ENCODE data around the gene PDCD7. TPM values are rescaled to one million over a fixed set of nuclear protein-coding genes. Genes with fewer than 3 reads are reported as not detected.

PDCD7 gene
- total RNA-seq, 1 experiment from 2014 or later, result 31.6 TPM

DNA sequence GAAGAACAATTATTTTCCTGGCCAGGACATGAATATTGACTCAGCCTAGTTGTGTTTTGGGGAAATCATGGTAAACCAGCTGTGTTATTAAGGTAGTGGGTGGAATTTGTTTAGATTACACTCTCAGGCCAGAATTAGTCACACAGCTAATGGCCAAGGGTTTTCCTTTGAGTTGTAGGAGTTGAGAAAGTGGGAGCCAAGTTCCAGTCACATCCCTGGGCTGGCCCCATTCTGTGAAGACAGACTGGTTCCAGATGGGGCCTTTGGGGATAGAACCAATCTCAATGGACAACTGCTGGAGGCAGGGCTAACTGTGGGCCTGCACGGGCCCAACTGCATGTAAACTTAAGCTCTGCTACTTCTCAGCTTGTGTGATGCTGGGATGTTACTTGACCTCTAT is 64.4 kb downstream of the PDCD7 start:
- Histone ChIP-seq H3K9me3 (ENCODE audit: control insufficient read depth in 1 of 2, insufficient read depth in 1 of 2, low read depth in 1 of 2, low read length in 2 of 2) (no peaks in the 10 kb centered on the region), H3K4me1 (ENCODE audit: control insufficient read depth in 1 of 2, insufficient read depth in 2 of 2, low read length in 2 of 2) (no peaks in the 10 kb centered on the region), H3K9ac (ENCODE audit: low read length) (no peak overlapping the region), H2AFZ (ENCODE audit: low read depth, low read length, poor library complexity, severe bottlenecking) (no peak overlapping the region), H3K27ac (ENCODE audit: low read depth, low read length) (no peak overlapping the region), H3K27me3 (ENCODE audit: insufficient read depth, low read length) (no peaks in the 10 kb centered on the region), H3K4me3 (replicated peaks in 1 of 2; ENCODE audit: low read depth in 1 of 2, low read length in 2 of 2) (no peak overlapping the region), H3K79me2 (ENCODE audit: insufficient read depth, low read length) (no peaks in the 10 kb centered on the region), H3K9me2 (ENCODE audit: insufficient read depth) (no peaks in the 10 kb centered on the region), H3K4me2 (ENCODE audit: low read length) (no peak overlapping the region), H4K20me1 (ENCODE audit: insufficient read depth) (no peaks in the 10 kb centered on the region), H3K36me3 (ENCODE audit: control insufficient read depth in 1 of 2, insufficient read depth in 2 of 2, low read length in 2 of 2) (no peaks in the 10 kb centered on the region)
- DNase-seq (ENCODE audit: low read depth, low spot score), result no peak
- ChIA-PET POLR2A (no interaction called here), RAD21 (ENCODE audit: low non-redundant PET in 1 of 2, low total read pairs in 2 of 2, uncharacterized antibody in 2 of 2, unreplicated experiment in 2 of 2) (no interaction called here), CTCF (interaction anchor here (0.8 kb wide), 1 partner anchor 15 kb away, joined by 4 read pairs; no protein-coding TSS in a partner anchor)
- no TSS peak for BruUV-seq (replicated peaks)
- intact Hi-C loops (cut with micrococcal nuclease), result no loop called here
- TF ChIP-seq EGR1 (IDR thresholded peaks at IDR 0.05; ENCODE audit: low read depth), result no peak
- no peak for TF ChIP-seq MAX (IDR thresholded peaks at IDR 0.05)
- no peak for TF ChIP-seq POLR2A (IDR thresholded peaks at IDR 0.05; ENCODE audit: borderline replicate concordance, extremely low read depth, insufficient read depth, insufficient read length)
- no peak for TF ChIP-seq TCF7L2 (IDR thresholded peaks at IDR 0.05; ENCODE audit: borderline replicate concordance, extremely low read depth, insufficient read depth, insufficient read length)
- no peak for TF ChIP-seq YY1 (IDR thresholded peaks at IDR 0.05; ENCODE audit: extremely low read depth, insufficient replicate concordance, low read depth, low read length)
- TF ChIP-seq SIN3A (IDR thresholded peaks at IDR 0.05; ENCODE audit: low read depth), result no peak
- TF ChIP-seq EZH2 (IDR thresholded peaks at IDR 0.05), result no peak
- TF ChIP-seq ZFX (IDR thresholded peaks at IDR 0.05), result no peak
- TF ChIP-seq SRF (IDR thresholded peaks at IDR 0.05; ENCODE audit: low read depth), result no peak
- no peak for TF ChIP-seq JUND (IDR thresholded peaks at IDR 0.05)
- no peak for TF ChIP-seq FOSL1 (IDR thresholded peaks at IDR 0.05; ENCODE audit: low read depth)
- no peak for TF ChIP-seq ATF3 (IDR thresholded peaks at IDR 0.05)
- TF ChIP-seq CEBPB (IDR thresholded peaks at IDR 0.05; ENCODE audit: low read depth), result no peak
- no peak for TF ChIP-seq RAD21 (IDR thresholded peaks at IDR 0.05; ENCODE audit: low read depth)
- TF ChIP-seq, protein P1, sequence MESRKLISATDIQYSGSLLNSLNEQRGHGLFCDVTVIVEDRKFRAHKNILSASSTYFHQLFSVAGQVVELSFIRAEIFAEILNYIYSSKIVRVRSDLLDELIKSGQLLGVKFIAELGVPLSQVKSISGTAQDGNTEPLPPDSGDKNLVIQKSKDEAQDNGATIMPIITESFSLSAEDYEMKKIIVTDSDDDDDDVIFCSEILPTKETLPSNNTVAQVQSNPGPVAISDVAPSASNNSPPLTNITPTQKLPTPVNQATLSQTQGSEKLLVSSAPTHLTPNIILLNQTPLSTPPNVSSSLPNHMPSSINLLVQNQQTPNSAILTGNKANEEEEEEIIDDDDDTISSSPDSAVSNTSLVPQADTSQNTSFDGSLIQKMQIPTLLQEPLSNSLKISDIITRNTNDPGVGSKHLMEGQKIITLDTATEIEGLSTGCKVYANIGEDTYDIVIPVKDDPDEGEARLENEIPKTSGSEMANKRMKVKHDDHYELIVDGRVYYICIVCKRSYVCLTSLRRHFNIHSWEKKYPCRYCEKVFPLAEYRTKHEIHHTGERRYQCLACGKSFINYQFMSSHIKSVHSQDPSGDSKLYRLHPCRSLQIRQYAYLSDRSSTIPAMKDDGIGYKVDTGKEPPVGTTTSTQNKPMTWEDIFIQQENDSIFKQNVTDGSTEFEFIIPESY (IDR thresholded peaks at IDR 0.05; ENCODE audit: extremely low read depth, insufficient replicate concordance, low read length), result no peak
- TF ChIP-seq, protein P2, sequence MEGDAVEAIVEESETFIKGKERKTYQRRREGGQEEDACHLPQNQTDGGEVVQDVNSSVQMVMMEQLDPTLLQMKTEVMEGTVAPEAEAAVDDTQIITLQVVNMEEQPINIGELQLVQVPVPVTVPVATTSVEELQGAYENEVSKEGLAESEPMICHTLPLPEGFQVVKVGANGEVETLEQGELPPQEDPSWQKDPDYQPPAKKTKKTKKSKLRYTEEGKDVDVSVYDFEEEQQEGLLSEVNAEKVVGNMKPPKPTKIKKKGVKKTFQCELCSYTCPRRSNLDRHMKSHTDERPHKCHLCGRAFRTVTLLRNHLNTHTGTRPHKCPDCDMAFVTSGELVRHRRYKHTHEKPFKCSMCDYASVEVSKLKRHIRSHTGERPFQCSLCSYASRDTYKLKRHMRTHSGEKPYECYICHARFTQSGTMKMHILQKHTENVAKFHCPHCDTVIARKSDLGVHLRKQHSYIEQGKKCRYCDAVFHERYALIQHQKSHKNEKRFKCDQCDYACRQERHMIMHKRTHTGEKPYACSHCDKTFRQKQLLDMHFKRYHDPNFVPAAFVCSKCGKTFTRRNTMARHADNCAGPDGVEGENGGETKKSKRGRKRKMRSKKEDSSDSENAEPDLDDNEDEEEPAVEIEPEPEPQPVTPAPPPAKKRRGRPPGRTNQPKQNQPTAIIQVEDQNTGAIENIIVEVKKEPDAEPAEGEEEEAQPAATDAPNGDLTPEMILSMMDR (IDR thresholded peaks at IDR 0.05 in 2 of 3, conservative IDR thresholded peaks at IDR 0.05 in 1 of 3; ENCODE audit: borderline replicate concordance in 1 of 3, insufficient read depth in 1 of 3, low read depth in 2 of 3, low read length in 2 of 3), result no peak
- no peak for TF ChIP-seq ZNF274 (IDR thresholded peaks at IDR 0.05; ENCODE audit: low read depth, low read length)
- no peak for TF ChIP-seq CBX3 (IDR thresholded peaks at IDR 0.05; ENCODE audit: low read depth)
- no peak for TF ChIP-seq EZH2phosphoT487 (IDR thresholded peaks at IDR 0.05; ENCODE audit: borderline replicate concordance)
- TF ChIP-seq SP1 (IDR thresholded peaks at IDR 0.05; ENCODE audit: low read depth), result no peak
- no peak for ATAC-seq
